ENCODE data around the gene CDK13.

Gene CDK13

DNA sequence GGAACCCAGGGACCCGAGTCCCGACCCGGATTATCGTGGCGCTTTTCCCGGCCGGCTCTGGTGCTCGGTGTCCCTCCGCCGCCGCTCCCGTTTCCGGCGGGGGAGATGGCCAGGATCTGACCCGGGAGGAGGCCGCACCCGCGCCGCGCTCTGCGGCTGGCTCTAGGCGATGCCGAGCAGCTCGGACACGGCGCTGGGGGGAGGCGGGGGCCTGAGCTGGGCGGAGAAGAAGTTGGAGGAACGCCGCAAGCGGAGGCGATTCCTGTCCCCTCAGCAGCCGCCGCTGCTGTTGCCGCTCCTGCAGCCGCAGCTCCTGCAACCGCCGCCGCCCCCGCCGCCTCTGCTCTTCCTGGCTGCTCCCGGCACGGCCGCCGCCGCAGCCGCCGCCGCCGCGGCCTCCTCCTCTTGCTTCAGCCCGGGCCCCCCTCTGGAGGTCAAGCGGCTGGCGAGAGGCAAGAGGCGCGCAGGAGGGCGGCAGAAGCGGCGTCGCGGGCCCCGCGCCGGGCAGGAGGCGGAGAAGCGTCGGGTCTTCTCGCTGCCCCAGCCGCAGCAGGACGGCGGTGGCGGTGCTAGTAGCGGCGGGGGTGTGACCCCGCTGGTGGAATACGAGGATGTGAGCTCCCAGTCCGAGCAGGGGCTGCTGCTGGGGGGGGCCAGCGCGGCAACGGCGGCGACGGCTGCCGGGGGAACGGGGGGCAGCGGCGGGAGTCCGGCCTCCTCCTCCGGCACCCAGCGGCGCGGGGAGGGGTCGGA is 593 bp downstream of the CDK13 start:
- Histone ChIP-seq H3K4me1 (ENCODE audit: control insufficient read depth, insufficient read depth, low read length) (peaks cover 29% of the 10 kb centered on the region), H3K4me3 (ENCODE audit: low read length) (peak overlapping the region; percentile 97)
- peak; percentile 65 for DNase-seq (ENCODE audit: low read depth)

DNA sequence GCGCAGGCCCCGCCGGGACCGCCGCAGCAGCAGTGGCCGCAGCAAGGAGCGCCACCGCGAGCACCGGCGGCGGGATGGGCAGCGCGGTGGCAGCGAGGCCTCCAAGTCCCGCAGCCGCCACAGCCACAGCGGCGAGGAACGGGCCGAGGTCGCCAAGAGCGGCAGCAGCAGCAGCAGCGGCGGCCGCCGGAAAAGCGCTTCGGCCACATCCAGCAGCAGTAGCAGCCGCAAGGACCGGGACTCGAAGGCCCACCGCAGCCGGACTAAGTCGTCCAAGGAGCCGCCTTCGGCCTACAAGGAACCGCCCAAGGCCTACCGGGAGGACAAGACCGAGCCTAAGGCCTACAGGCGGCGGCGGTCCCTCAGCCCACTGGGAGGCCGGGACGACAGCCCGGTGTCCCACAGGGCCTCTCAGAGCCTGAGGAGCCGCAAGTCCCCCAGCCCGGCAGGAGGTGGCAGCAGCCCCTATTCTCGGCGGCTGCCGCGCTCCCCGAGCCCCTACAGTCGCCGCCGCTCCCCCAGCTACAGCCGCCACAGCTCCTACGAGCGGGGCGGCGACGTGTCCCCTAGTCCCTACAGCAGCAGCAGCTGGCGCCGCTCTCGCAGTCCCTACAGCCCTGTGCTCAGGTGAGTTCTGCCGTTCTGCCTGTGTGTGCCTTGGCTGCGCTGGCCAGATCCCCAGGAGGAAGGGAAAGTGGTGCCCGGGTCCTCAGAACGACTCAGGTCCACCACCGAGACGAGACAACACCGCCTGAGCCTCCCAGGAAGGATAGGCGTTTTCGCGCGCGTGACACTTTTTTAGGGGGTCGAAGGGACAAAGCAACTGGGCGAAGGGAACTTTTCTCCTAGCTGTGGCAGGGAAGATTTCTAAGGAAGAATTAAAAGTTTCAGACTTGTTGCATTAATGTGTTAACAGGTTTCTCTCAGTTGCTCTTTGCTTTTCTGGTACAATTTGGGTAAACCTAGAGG is 1.5 kb downstream of the CDK13 start:
- no peaks in the 10 kb centered on the region for H3K36me3 ChIP-seq (ENCODE audit: control insufficient read depth, insufficient read depth, low read length, severe bottlenecking)
- H3K27me3 ChIP-seq (replicated peaks; ENCODE audit: control insufficient read depth, insufficient read depth, low read length), result no peaks in the 10 kb centered on the region
- H3K4me3 ChIP-seq (ENCODE audit: low read length), result peak overlapping the region; percentile 97
- H3K9me3 ChIP-seq (ENCODE audit: control insufficient read depth, low read length), result no peaks in the 10 kb centered on the region
- peak overlapping the region; percentile 99 for H3K9ac ChIP-seq (ENCODE audit: low read length)
- DNase-seq (ENCODE audit: low read depth), result peak; percentile 69
- peaks cover 30% of the 10 kb centered on the region for H3K4me1 ChIP-seq (ENCODE audit: control insufficient read depth, insufficient read depth, low read length)

More for the DNA sequence above, 593 bp downstream of the CDK13 start:
- H3K36me3 ChIP-seq (ENCODE audit: control insufficient read depth, insufficient read depth, low read length, severe bottlenecking), result no peaks in the 10 kb centered on the region
- H3K9ac ChIP-seq (ENCODE audit: low read length), result peak overlapping the region; percentile 99
- no peaks in the 10 kb centered on the region for H3K27me3 ChIP-seq (replicated peaks; ENCODE audit: control insufficient read depth, insufficient read depth, low read length)
- H3K9me3 ChIP-seq (ENCODE audit: control insufficient read depth, low read length), result no peaks in the 10 kb centered on the region

- Histone ChIP-seq H3K36me3 (ENCODE audit: control insufficient read depth, insufficient read depth, low read length, severe bottlenecking) (no peaks in the 10 kb centered on the region), H3K27me3 (replicated peaks; ENCODE audit: control insufficient read depth, insufficient read depth, low read length) (no peaks in the 10 kb centered on the region), H3K4me1 (ENCODE audit: control insufficient read depth, insufficient read depth, low read length) (peaks cover 33% of the 10 kb centered on the region), H3K4me3 (ENCODE audit: low read length) (peak overlapping the region; percentile 97), H3K9me3 (ENCODE audit: control insufficient read depth, low read length) (no peaks in the 10 kb centered on the region), H3K9ac (ENCODE audit: low read length) (peak overlapping the region; percentile 99)
- peak; percentile 74 for DNase-seq (ENCODE audit: low read depth)
Measured at GRCh38 chr7:39952374-39952773, 2.3 kb downstream of the CDK13 start.

DNA sequence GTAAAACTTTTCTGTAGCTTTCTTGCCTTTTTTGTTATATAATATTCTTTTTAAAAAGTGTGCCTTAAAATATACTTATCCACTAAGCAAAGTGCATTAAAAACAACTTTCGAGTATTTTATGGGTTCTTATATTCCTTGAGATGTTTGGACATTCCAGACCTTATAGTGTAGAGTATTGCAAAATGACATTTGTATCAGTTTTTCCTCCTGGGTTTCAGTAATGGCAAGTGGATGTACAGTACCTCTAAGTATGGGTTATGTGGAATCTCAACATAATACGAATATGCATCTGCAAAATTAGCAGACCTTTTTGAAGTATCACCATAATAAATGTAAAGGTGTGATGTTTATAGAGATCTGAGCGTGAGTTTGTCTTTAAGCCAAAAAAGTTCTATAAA is 2.7 kb downstream of the CDK13 start:
- Histone ChIP-seq H3K9me3 (ENCODE audit: control insufficient read depth, low read length) (no peaks in the 10 kb centered on the region), H3K27me3 (replicated peaks; ENCODE audit: control insufficient read depth, insufficient read depth, low read length) (no peaks in the 10 kb centered on the region), H3K9ac (ENCODE audit: low read length) (peak overlapping the region; percentile 99), H3K36me3 (ENCODE audit: control insufficient read depth, insufficient read depth, low read length, severe bottlenecking) (no peaks in the 10 kb centered on the region), H3K4me1 (ENCODE audit: control insufficient read depth, insufficient read depth, low read length) (peaks cover 35% of the 10 kb centered on the region), H3K4me3 (ENCODE audit: low read length) (peak overlapping the region; percentile 97)
- DNase-seq (ENCODE audit: low read depth), result peak; percentile 57

DNA sequence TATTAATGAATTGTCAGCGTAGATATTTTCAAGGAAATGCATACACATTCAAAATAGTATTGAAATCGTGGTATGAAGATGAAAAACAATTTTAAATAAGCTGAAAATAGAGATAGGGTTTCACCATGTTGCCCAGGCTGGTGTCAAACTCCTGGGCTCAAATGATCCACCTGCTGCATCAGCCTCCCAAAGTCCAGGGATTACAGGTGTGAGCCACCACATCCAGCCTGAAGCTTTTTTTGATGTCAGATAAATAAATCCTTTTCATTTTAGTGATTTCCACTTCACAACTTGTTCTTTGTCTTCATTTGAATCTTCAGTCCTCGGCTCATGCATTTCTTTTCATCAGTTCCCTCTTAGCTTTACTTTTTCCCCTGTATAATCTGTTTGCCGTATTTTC is 4.6 kb downstream of the CDK13 start:
- H3K36me3 ChIP-seq (ENCODE audit: control insufficient read depth, insufficient read depth, low read length, severe bottlenecking), result no peaks in the 10 kb centered on the region
- no peaks in the 10 kb centered on the region for H3K9me3 ChIP-seq (ENCODE audit: control insufficient read depth, low read length)
- H3K27me3 ChIP-seq (replicated peaks; ENCODE audit: control insufficient read depth, insufficient read depth, low read length), result no peaks in the 10 kb centered on the region
- no peak for DNase-seq (ENCODE audit: low read depth)
- H3K4me1 ChIP-seq (ENCODE audit: control insufficient read depth, insufficient read depth, low read length), result peaks cover 35% of the 10 kb centered on the region
- H3K9ac ChIP-seq (ENCODE audit: low read length), result no peak overlapping the region
- H3K4me3 ChIP-seq (ENCODE audit: low read length), result peak overlapping the region; percentile 97

GRCh38 chr7:39958038-39958437 is 8.0 kb downstream of the CDK13 start:
- no peak for DNase-seq (ENCODE audit: low read depth)
- Histone ChIP-seq H3K9ac (ENCODE audit: low read length) (no peak overlapping the region), H3K4me1 (ENCODE audit: control insufficient read depth, insufficient read depth, low read length) (peaks cover 35% of the 10 kb centered on the region), H3K4me3 (ENCODE audit: low read length) (no peak overlapping the region), H3K27me3 (replicated peaks; ENCODE audit: control insufficient read depth, insufficient read depth, low read length) (no peaks in the 10 kb centered on the region), H3K36me3 (ENCODE audit: control insufficient read depth, insufficient read depth, low read length, severe bottlenecking) (no peaks in the 10 kb centered on the region), H3K9me3 (ENCODE audit: control insufficient read depth, low read length) (no peaks in the 10 kb centered on the region)

- H3K36me3 ChIP-seq (ENCODE audit: control insufficient read depth, insufficient read depth, low read length, severe bottlenecking), result no peaks in the 10 kb centered on the region
- H3K4me1 ChIP-seq (ENCODE audit: control insufficient read depth, insufficient read depth, low read length), result peaks cover 7% of the 10 kb centered on the region
- no peak overlapping the region for H3K9ac ChIP-seq (ENCODE audit: low read length)
- no peaks in the 10 kb centered on the region for H3K9me3 ChIP-seq (ENCODE audit: control insufficient read depth, low read length)
- H3K27me3 ChIP-seq (replicated peaks; ENCODE audit: control insufficient read depth, insufficient read depth, low read length), result no peaks in the 10 kb centered on the region
- no peak overlapping the region for H3K4me3 ChIP-seq (ENCODE audit: low read length)
- no peak for DNase-seq (ENCODE audit: low read depth)
Measured at GRCh38 chr7:39967406-39968161, 17.5 kb downstream of the CDK13 start.

DNA sequence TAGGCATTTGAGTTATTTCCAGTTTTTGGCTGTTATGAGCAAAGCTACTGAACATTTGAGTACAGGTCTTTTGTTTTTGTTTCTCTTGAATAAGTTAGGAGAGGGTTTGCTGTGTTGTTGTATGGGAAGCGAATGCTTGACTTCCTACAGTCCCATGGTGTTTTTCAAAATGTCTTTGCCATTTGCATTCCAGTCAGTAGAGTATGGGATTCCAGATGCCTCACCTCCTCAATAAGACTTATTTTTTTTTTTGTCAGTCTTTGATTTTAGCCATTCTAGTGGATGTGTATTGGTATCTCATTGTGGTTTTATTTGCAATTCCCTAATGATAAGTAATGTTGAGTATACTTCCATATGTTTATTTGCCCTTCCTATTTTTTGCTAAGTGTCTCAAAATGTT is 19.4 kb downstream of the CDK13 start:
- DNase-seq (ENCODE audit: low read depth), result no peak
- Histone ChIP-seq H3K9ac (ENCODE audit: low read length) (no peak overlapping the region), H3K9me3 (ENCODE audit: control insufficient read depth, low read length) (no peaks in the 10 kb centered on the region), H3K4me3 (ENCODE audit: low read length) (no peak overlapping the region), H3K27me3 (replicated peaks; ENCODE audit: control insufficient read depth, insufficient read depth, low read length) (no peaks in the 10 kb centered on the region), H3K4me1 (ENCODE audit: control insufficient read depth, insufficient read depth, low read length) (peaks cover 7% of the 10 kb centered on the region), H3K36me3 (ENCODE audit: control insufficient read depth, insufficient read depth, low read length, severe bottlenecking) (no peaks in the 10 kb centered on the region)

DNA sequence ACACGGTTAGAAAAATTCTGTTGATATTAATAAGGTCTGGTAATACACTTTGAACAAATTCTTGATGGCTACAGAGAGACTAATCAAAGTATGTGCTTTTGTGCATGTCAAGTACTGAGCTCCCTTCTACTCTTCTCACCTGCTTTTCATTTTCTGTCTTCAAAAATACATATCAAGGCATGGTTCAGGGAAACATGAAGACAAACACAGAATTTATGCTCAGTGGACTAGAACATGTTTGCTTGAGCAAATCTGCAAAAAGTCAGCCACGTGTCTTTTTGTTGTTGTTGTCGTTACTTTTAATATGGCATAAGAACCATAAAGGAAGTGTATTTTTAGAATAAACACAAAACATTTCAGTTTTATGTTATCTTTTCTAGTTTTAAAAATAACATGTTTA is 21.9 kb downstream of the CDK13 start:
- Histone ChIP-seq H3K36me3 (ENCODE audit: control insufficient read depth, insufficient read depth, low read length, severe bottlenecking) (no peaks in the 10 kb centered on the region), H3K9ac (ENCODE audit: low read length) (no peak overlapping the region), H3K4me3 (ENCODE audit: low read length) (no peak overlapping the region), H3K27me3 (replicated peaks; ENCODE audit: control insufficient read depth, insufficient read depth, low read length) (no peaks in the 10 kb centered on the region), H3K9me3 (ENCODE audit: control insufficient read depth, low read length) (no peaks in the 10 kb centered on the region), H3K4me1 (ENCODE audit: control insufficient read depth, insufficient read depth, low read length) (peaks cover 7% of the 10 kb centered on the region)
- DNase-seq (ENCODE audit: low read depth), result no peak

GRCh38 chr7:39973801-39974200 is 23.7 kb downstream of the CDK13 start:
- Histone ChIP-seq H3K9me3 (ENCODE audit: control insufficient read depth, low read length) (no peaks in the 10 kb centered on the region), H3K4me1 (ENCODE audit: control insufficient read depth, insufficient read depth, low read length) (peaks cover 16% of the 10 kb centered on the region)

More at GRCh38 chr7:39973801-39974200, 23.7 kb downstream of the CDK13 start:
- no peak for DNase-seq (ENCODE audit: low read depth)
- Histone ChIP-seq H3K36me3 (ENCODE audit: control insufficient read depth, insufficient read depth, low read length, severe bottlenecking) (no peaks in the 10 kb centered on the region), H3K4me3 (ENCODE audit: low read length) (no peak overlapping the region), H3K27me3 (replicated peaks; ENCODE audit: control insufficient read depth, insufficient read depth, low read length) (no peaks in the 10 kb centered on the region), H3K9ac (ENCODE audit: low read length) (no peak overlapping the region)

Data from adipocyte (in vitro differentiated cells).